Ovary (tissue), 3 donors: ENCODE data around the gene SPAG16.

Experiments
- EP300 ChIP-seq: sonication (generic); formaldehyde crosslinking; IDR thresholded peaks from one replicate; pipeline ENCODE4 v1.6.1; 2017; ENCODE audit warnings: antibody characterized with exemption
- TF ChIP-seq, protein P1 (sequence below), 3 donors: fragments of 450-650 bp in 2 of 3; fragments of 200-600 bp in 1 of 3; IDR thresholded peaks; one replicate each; pipeline versions ENCODE4 v1.5.1 to v1.8.0; 2016 to 2022; ENCODE audit warnings: antibody characterized with exemption in 3 of 3, mild to moderate bottlenecking in 1 of 3
- donor health status: DM: no; HTN: no; CAD: no.

GRCh38 chr2:214079032-214079431 lies 794.8 kb downstream of the SPAG16 start:
- TF ChIP-seq, protein P1, sequence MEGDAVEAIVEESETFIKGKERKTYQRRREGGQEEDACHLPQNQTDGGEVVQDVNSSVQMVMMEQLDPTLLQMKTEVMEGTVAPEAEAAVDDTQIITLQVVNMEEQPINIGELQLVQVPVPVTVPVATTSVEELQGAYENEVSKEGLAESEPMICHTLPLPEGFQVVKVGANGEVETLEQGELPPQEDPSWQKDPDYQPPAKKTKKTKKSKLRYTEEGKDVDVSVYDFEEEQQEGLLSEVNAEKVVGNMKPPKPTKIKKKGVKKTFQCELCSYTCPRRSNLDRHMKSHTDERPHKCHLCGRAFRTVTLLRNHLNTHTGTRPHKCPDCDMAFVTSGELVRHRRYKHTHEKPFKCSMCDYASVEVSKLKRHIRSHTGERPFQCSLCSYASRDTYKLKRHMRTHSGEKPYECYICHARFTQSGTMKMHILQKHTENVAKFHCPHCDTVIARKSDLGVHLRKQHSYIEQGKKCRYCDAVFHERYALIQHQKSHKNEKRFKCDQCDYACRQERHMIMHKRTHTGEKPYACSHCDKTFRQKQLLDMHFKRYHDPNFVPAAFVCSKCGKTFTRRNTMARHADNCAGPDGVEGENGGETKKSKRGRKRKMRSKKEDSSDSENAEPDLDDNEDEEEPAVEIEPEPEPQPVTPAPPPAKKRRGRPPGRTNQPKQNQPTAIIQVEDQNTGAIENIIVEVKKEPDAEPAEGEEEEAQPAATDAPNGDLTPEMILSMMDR (IDR thresholded peaks at IDR 0.05) = no peak
- no peak for TF ChIP-seq EP300
